GM21717 (cell line): ENCODE data around the gene AMPH.

Experiments
- ATAC-seq: cut with Tn5 transposase; IDR thresholded peaks from one replicate; pipeline ENCODE4 v1.9.1; 2021; ENCODE audit warnings: mild to moderate bottlenecking, moderate library complexity; ENCODE audit not compliant: unreplicated experiment

Gene AMPH

GRCh38 chr7:38545977-38546376 is 85.2 kb downstream of the AMPH start:
- ATAC-seq = no peak

GRCh38 chr7:38542156-38542555 is 89.0 kb downstream of the AMPH start:
- no peak for ATAC-seq

- no peak for ATAC-seq
Measured at GRCh38 chr7:38541440-38541839, 89.7 kb downstream of the AMPH start.

GRCh38 chr7:38539477-38540081 is 91.6 kb downstream of the AMPH start:
- no peak for ATAC-seq

- no peak for ATAC-seq
Measured at GRCh38 chr7:38535073-38535472, 96.1 kb downstream of the AMPH start.

- no peak for ATAC-seq
Measured at GRCh38 chr7:38525857-38526256, 105.3 kb downstream of the AMPH start.

GRCh38 chr7:38524786-38525185 is 106.4 kb downstream of the AMPH start:
- ATAC-seq = no peak

GRCh38 chr7:38520741-38521140 is 110.4 kb downstream of the AMPH start:
- ATAC-seq = no peak

- ATAC-seq = no peak
Measured at GRCh38 chr7:38518541-38518940, 112.6 kb downstream of the AMPH start.

GRCh38 chr7:38512704-38513103 is 118.5 kb downstream of the AMPH start:
- no peak for ATAC-seq

GRCh38 chr7:38512291-38512690 is 118.9 kb downstream of the AMPH start:
- ATAC-seq = no peak

GRCh38 chr7:38507384-38507783 is 123.8 kb downstream of the AMPH start:
- no peak for ATAC-seq

GRCh38 chr7:38506756-38507155 is 124.4 kb downstream of the AMPH start:
- no peak for ATAC-seq

- no peak for ATAC-seq
Measured at GRCh38 chr7:38506004-38506403, 125.2 kb downstream of the AMPH start.

GRCh38 chr7:38504684-38505083 is 126.5 kb downstream of the AMPH start:
- no peak for ATAC-seq

- no peak for ATAC-seq
Measured at GRCh38 chr7:38502848-38503247, 128.3 kb downstream of the AMPH start.

GRCh38 chr7:38502289-38502688 is 128.9 kb downstream of the AMPH start:
- ATAC-seq = no peak

- no peak for ATAC-seq
Measured at GRCh38 chr7:38492010-38492409, 139.2 kb downstream of the AMPH start.

GRCh38 chr7:38482521-38482920 is 148.7 kb downstream of the AMPH start:
- no peak for ATAC-seq

- ATAC-seq = no peak
Measured at GRCh38 chr7:38481401-38481800, 149.8 kb downstream of the AMPH start.

GRCh38 chr7:38478404-38478803 is 152.8 kb downstream of the AMPH start:
- ATAC-seq = no peak

GRCh38 chr7:38477333-38477732 is 153.8 kb downstream of the AMPH start:
- no peak for ATAC-seq

GRCh38 chr7:38476764-38477163 is 154.4 kb downstream of the AMPH start:
- no peak for ATAC-seq
